DMS114 treated with DMSO at 0.1 percent for 48 hours (cell line): ENCODE measurements around the gene AGBL1.

Source experiments
- DNase-seq: peaks from one replicate; lab custom pipeline; 2025; ENCODE audit not compliant: unreplicated experiment; lab: John Stamatoyannopoulos, UW

Gene AGBL1

DNA sequence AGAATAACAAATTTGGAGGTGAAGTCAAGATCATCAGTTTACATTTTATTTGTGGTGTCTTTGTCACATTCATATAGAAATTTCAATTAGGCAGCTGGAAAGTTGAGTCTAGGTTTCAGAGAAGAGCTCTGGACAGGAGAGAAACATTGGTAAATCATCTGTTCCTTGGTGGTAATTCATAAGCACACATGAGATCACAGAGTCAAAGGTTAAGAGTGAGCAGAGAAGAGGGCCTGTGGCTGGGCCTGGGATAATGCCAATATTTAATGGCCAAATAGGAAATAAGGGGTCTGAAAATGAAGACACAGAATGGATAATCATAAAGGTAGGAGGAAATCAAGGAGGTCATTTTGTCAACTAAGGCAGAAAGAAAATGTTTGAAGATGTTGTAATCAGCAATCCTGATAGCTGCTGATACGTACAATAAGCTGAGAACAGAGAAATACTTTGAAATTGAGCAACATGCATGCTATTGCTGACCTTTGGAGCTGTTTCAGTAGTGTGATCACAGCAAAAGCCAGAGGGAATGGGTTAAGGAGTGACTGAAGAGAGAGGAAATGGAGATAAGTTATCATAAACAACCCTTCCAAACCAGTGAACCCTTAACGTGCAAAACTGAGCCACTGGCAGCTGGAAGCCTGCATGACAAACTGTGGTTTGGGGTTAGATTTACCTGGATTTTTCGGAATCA, 692.8 kb downstream of the AGBL1 start:
- no peak for DNase-seq

- no peak for DNase-seq
These were observed 694.1 kb downstream of the AGBL1 start for GRCh38 chr15:86773736-86774135.

DNA sequence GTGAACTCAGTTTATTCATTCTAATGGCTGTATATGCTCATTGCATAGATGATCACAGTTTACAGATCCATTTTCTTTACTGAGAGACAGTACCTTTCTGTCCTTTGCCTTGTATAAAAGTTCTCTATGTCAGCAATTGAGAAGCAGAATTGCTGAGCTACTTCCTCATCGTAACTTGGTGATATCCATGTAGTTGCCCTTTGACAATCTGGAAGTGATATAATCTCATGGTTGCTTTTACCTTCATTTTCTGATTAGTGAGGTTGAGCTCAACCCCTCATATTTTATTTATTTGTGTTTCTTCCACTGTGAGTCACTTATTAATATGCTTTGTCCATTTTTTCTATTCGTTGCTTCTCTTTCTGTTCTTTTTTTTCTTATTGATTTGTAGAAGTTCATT, 696.5 kb downstream of the AGBL1 start:
- no peak for DNase-seq

- DNase-seq = no peak
These were observed 716.9 kb downstream of the AGBL1 start for GRCh38 chr15:86796521-86796920.

DNA sequence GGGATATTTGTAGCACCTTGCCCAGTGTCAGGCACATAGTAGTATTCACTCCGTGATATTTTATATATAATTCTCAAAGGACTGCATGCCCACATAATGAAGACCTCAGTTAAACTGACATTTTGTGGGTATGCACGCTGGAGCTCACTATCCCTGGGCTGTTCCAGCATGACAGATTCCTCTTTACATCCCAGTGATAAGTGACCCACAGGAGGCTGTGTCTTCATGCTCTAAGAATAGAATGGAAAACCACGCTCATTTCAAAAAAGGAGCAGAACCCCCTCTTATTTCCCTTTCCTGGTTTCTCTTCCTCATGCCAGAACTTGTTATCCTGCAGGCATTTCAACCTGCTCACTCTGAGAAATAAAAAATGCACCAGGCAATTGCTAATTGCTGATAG, 717.5 kb downstream of the AGBL1 start:
- no peak for DNase-seq

GRCh38 chr15:86799226-86799625, 719.6 kb downstream of the AGBL1 start:
- no peak for DNase-seq

DNA sequence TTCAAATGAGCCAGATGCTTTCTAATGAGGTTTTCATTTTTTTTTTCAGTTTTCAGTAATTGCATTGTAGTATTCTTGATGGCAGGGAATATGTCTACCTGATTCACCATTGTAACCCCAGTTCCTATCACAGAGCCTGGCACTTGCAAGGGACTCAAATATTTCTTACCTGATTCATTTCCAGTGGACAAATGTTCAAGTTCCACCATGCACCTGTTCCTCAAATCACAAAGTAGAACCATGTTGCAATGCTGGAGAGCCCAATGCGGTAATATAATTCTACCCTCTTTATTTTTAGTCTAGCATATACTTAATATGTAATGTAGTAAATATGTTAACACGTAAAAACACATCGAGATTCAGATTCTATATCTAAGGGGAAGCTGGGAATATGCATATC, 722.6 kb downstream of the AGBL1 start:
- no peak for DNase-seq

DNA sequence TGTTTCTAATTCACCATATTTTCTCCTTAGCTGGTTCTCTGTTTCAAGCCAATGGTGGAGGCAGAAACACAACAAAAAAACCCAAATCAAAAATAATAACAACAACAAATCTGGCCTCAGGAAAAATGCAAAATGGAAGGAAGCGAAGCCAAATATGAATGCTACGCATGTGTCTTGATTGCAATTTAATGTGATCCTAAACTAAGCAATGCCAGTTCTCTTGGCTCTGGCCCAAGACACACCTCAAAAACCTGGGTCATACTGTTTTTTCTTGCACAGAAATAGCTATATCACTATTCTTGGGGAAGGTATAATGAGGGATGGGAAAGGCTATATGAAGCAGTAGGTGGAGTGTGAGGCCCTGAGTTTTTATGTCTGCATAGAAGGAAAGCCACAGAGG, 724.7 kb downstream of the AGBL1 start:
- DNase-seq = no peak

DNA sequence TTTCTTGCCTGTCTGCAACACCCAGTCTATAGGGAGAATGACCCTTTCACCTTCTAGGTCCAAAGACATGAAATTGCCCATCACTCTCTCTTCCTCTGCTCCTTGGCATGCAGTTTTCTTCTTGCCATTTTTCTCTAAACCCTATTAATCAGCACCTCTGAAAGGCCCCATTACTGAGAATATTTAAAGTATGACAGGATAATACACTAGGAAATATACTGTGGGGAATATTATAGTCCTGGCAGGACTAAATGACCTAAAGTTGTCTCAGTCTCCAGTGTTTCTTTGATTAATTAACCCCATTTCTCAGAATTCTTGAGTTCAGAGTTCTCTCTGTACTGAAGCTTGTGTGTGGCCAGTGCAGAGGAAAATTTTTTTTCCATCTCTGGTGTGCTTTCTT, 730.7 kb downstream of the AGBL1 start:
- no peak for DNase-seq

DNA sequence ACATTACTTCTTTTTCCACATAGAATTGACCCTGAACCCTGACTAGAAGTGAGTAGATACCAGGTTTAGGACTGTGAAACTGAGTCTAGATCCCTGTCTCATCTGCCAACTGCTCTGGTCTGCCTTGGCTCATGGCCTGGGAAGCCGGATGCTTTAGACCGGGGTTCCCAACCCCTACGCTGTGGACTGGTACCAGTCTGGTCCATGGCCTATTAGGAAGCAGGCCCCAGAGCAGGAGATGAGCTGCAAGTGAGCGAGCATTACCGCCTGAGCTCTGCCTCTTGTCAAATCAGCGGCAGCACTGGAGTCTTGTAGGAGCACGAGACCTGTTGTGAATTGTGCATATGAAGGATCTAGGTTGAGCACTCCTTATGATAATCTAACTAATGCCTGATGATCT, 734.2 kb downstream of the AGBL1 start:
- no peak for DNase-seq

DNA sequence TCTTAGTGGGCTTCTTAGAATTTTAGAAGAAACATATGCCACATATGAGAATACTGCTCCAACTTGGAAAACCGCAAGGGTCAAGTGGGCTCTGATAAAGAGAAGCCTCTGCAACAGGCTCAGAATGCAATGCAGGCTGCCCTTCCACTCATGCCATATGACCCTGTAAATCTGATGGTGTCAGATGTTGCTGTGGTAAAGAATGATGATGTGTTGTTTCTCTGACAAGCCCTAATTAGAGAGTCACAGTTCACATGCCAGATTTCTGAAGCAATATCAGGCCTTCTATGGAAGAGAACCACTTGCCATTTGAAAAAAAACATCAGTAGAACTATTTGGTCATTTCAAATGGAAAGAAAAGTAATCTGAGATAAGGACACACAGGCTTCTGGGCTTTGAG, 749.6 kb downstream of the AGBL1 start:
- DNase-seq = no peak

DNA sequence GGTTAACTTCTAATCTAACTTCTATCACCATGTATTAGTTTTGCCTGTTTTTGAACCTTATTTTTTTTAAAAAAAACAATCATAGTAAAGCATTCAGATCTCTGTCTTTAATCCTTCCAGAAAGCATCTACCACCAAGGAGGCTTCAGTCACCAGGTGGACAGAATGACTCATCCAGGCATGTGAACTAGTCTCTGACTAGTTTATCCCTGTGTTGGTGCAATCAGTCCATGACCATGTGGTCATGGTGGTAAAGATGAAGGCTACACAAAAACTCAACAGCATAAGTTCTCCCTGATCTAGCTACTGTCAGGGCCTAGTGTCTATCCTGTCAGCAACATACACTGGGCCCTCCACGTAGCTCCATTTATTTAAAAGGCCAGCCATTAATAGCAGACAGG, 750.6 kb downstream of the AGBL1 start:
- no peak for DNase-seq

DNA sequence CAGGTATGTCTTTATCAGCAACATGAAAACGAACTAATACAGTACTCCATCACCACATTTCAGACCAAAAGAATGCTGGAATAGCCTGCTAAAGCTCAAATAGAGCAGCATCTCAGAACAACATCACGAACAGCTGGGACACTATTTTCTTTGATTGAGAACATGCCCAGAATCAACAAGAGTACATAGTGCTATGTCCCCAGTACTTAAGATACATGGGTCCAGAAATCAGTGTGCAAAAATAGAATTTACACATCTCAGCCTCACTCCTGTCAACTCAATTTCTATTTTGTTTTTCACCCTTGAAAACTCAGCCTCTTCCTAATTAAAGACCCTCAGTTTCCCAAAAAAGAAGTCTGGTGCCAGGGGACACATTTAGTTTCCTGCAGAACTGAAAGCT, 753.9 kb downstream of the AGBL1 start:
- DNase-seq = no peak

- no peak for DNase-seq
These were observed 754.6 kb downstream of the AGBL1 start for GRCh38 chr15:86834115-86834863.

- DNase-seq = no peak
These were observed 757.8 kb downstream of the AGBL1 start for GRCh38 chr15:86837294-86838061.

DNA sequence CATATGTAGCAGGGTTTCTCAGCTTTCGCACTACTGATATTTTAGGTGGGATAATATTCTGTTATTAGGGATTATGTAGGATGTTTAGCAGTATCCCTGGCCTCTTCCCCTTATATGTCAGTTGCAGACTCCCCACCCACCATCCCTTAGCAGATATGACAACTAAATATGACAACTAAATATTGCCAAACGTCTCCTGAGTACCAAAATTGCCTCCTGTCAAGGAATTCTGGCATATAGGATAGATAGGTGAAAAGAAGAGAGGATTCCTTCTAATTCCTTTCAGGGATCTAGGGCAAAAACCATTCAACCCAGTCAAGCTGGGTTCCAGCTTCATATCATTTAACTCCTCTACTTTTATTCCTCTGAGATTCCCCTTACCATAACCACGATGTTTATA, 759.8 kb downstream of the AGBL1 start:
- no peak for DNase-seq

- no peak for DNase-seq
These were observed 761.3 kb downstream of the AGBL1 start for GRCh38 chr15:86840996-86841395.

GRCh38 chr15:86842199-86842598, 762.5 kb downstream of the AGBL1 start:
- no peak for DNase-seq

DNA sequence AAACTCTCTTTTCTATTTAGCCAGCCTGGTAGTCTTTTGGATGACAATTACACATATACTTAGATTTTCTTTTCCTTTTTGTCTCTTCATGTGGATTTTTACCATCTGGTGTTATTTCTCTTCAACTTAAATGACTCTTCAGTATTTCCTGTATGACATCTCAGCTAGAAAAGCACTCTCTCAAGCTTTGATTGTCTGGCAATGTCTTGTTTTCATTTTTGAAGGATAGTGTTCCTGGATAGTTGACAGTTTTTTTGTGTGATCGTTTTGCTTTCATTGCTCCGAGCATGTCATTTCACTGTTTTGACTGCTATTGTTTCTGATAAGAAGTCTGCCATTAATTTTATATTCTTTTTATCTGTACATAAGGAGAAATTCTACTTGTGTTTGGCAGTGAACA, 766.4 kb downstream of the AGBL1 start:
- DNase-seq = no peak

GRCh38 chr15:86849136-86849535, 769.5 kb downstream of the AGBL1 start:
- no peak for DNase-seq

- no peak for DNase-seq
These were observed 770.1 kb downstream of the AGBL1 start for GRCh38 chr15:86849558-86850285.
